Stimulated activated naive CD8-positive, alpha-beta T cell treated with anti-CD3 and anti-CD28 coated beads, Interleukin-15, Interleukin-2, amounts not matched to agents 100 U/mL and 50 U/mL, for 24 hours (primary cell): ENCODE data around the gene STX4.
A peak's percentile ranks its signal among the peaks of the same experiment; 100 is the strongest.

Source experiments
- ATAC-seq: fragments of 150-1000 bp; cut with Tn5 transposase; one replicate; pipeline ENCODE4 v1.10.0; 2021
- DNase-seq: peaks from one replicate; pipeline ENCODE4 v3.0.0; 2021

STX4 gene

GRCh38 chr16:31067342-31067741, 34.0 kb downstream of the STX4 start:
- DNase-seq (no peak), ATAC-seq (no peak)

GRCh38 chr16:31071861-31072260, 38.5 kb downstream of the STX4 start:
- no peak for DNase-seq

GRCh38 chr16:31072540-31073141, 39.3 kb downstream of the STX4 start:
- ATAC-seq (no peak), DNase-seq (peak; percentile 37)

More at GRCh38 chr16:31071861-31072260, 38.5 kb downstream of the STX4 start:
- no peak for ATAC-seq

- peak; percentile 95 for DNase-seq
Measured at GRCh38 chr16:31073142-31073969, 40.0 kb downstream of the STX4 start.

GRCh38 chr16:31073970-31074813, 40.8 kb downstream of the STX4 start, which contains the start of the genes ZNF646 and ZNF668:
TSS of gene ZNF646 (plus strand) at chr16:31074422. CDS start at chr16:31076325, 1,903 bp downstream.
TSS of gene ZNF668 (minus strand) at chr16:31074240. CDS start at chr16:31064459, 9,781 bp downstream.
- ATAC-seq (peak; percentile 81), DNase-seq (peak; percentile 97)

More at GRCh38 chr16:31073142-31073969, 40.0 kb downstream of the STX4 start:
- ATAC-seq, result peak; percentile 61

GRCh38 chr16:31074814-31075183, 41.4 kb downstream of the STX4 start:
- ATAC-seq (no peak), DNase-seq (no peak)

- ATAC-seq, result no peak
Measured at GRCh38 chr16:31076319-31076718, 43.0 kb downstream of the STX4 start.

GRCh38 chr16:31077024-31077423, 43.7 kb downstream of the STX4 start:
- ATAC-seq (no peak), DNase-seq (no peak)

More at GRCh38 chr16:31076319-31076718, 43.0 kb downstream of the STX4 start:
- no peak for DNase-seq

GRCh38 chr16:31077592-31078396, 44.4 kb downstream of the STX4 start:
- ATAC-seq (no peak), DNase-seq (no peak)

- DNase-seq, result no peak
- no peak for ATAC-seq
Measured at GRCh38 chr16:31078597-31079341, 45.4 kb downstream of the STX4 start.

- no peak for ATAC-seq
- no peak for DNase-seq
Measured at GRCh38 chr16:31079342-31079944, 46.1 kb downstream of the STX4 start.

- ATAC-seq (no peak), DNase-seq (no peak)
Measured at GRCh38 chr16:31080035-31080629, 46.8 kb downstream of the STX4 start.

- no peak for ATAC-seq
Measured at GRCh38 chr16:31080756-31081419, 47.5 kb downstream of the STX4 start.

GRCh38 chr16:31081428-31082351, 48.3 kb downstream of the STX4 start:
- no peak for DNase-seq
- ATAC-seq, result no peak

More at GRCh38 chr16:31080756-31081419, 47.5 kb downstream of the STX4 start:
- no peak for DNase-seq

- ATAC-seq (no peak), DNase-seq (no peak)
Measured at GRCh38 chr16:31082368-31083045, 49.1 kb downstream of the STX4 start.

GRCh38 chr16:31083081-31083480, 49.7 kb downstream of the STX4 start:
- DNase-seq (no peak), ATAC-seq (no peak)

GRCh38 chr16:31083556-31083955, 50.2 kb downstream of the STX4 start:
- DNase-seq, result no peak
- ATAC-seq, result no peak

- no peak for ATAC-seq
- DNase-seq, result no peak
Measured at GRCh38 chr16:31083981-31084380, 50.6 kb downstream of the STX4 start.
